Osteoblast (primary cell): Measurements from ENCODE around the gene DNAJC5. TPM values are rescaled to one million over a fixed set of nuclear protein-coding genes. Genes with fewer than 3 reads are reported as not detected.

Experiments
- DNase-seq: peaks from one replicate; pipeline ENCODE4 v3.0.0; 2011; ENCODE audit warnings: low spot score, mixed read lengths; ENCODE audit not compliant: insufficient read length; ENCODE audit errors: missing footprints
- H2AFZ ChIP-seq: 2 replicates; pipeline ENCODE4 v1.6.0; 2011; ENCODE audit warnings: mild to moderate bottlenecking, low read length
- H3K27ac ChIP-seq: 2 replicates; pipeline ENCODE4 v1.5.1; 2011; ENCODE audit warnings: mild to moderate bottlenecking, low read depth, low read length, moderate library complexity
- H3K27me3 ChIP-seq: 2 replicates; pipeline ENCODE4 v1.6.0; 2012; ENCODE audit warnings: mild to moderate bottlenecking, control low read depth, inconsistent platforms, low read length, moderate library complexity; ENCODE audit not compliant: insufficient read depth
- H3K36me3 ChIP-seq: 2 replicates; pipeline ENCODE4 v1.5.1; 2011; ENCODE audit warnings: mild to moderate bottlenecking, low read length, control low read depth, moderate library complexity; ENCODE audit not compliant: insufficient read depth
- H3K4me1 ChIP-seq: 2 replicates; pipeline ENCODE4 v1.5.1; 2011; ENCODE audit warnings: mild to moderate bottlenecking, low read length, control low read depth, moderate library complexity; ENCODE audit not compliant: insufficient read depth
- H3K4me2 ChIP-seq: 2 replicates; pipeline ENCODE4 v1.6.0; 2011; ENCODE audit warnings: mild to moderate bottlenecking, low read length; ENCODE audit not compliant: insufficient read depth
- H3K4me3 ChIP-seq: fragments of 200-600 bp; sonication (generic); 3 replicates; pipeline ENCODE4 v1.5.1; 2012; ENCODE audit warnings: mild to moderate bottlenecking, low read length, inconsistent platforms; ENCODE audit not compliant: insufficient read depth
- H3K79me2 ChIP-seq: 2 replicates; pipeline ENCODE4 v1.6.0; 2012; ENCODE audit warnings: mild to moderate bottlenecking, low read length, control low read depth, inconsistent platforms; ENCODE audit not compliant: insufficient read depth
- H3K9me3 ChIP-seq: 2 replicates; pipeline ENCODE4 v1.5.1; 2011; ENCODE audit warnings: low read depth, low read length, control low read depth
- H4K20me1 ChIP-seq: 2 replicates; pipeline ENCODE4 v1.6.0; 2012; ENCODE audit warnings: mild to moderate bottlenecking, low read length, control low read depth; ENCODE audit not compliant: insufficient read depth
- CTCF ChIP-seq: IDR thresholded peaks from 2 replicates; pipeline ENCODE4 v1.5.1; 2011; ENCODE audit warnings: mild to moderate bottlenecking, low read depth, low read length, moderate library complexity; ENCODE audit errors: extremely low read depth
- total RNA-seq: library from RNA; depleted of rRNA; stranded (reverse); fragments of >200 nt; gene quantifications from 2 replicates; pipeline ENCODE4 v1.2.3, GENCODE V29; 2012

Gene DNAJC5
- total RNA-seq, result 41.5 and 53.9 TPM in 2 replicates

- Histone ChIP-seq H3K36me3 (peaks cover 39% of the 10 kb centered on the region), H3K9me3 (no peaks in the 10 kb centered on the region), H3K4me3 (peak within 1 kb of the TSS; percentile 81), H2AFZ (peak within 1 kb of the TSS; percentile 51), H3K4me2 (peak within 1 kb of the TSS; percentile 93), H3K27me3 (no peaks in the 10 kb centered on the region), H3K27ac (peak within 1 kb of the TSS; percentile 62), H3K4me1 (peaks cover 21% of the 10 kb centered on the region), H3K79me2 (peaks cover 44% of the 10 kb centered on the region), H4K20me1 (peaks cover 50% of the 10 kb centered on the region)
- TF ChIP-seq CTCF, result no peak
- peak; percentile 100 for DNase-seq
These were observed at the start of gene DNAJC5 for GRCh38 chr20:63894358-63895201. TSS of gene DNAJC5 (plus strand) at chr20:63895126. CDS start at chr20:63928346, 33,220 bp downstream.

GRCh38 chr20:63846128-63846771 is 48.7 kb upstream of the DNAJC5 start:
- Histone ChIP-seq H3K27me3 (peaks cover 17% of the 10 kb centered on the region), H3K4me2 (no peak overlapping the region), H3K4me3 (no peak overlapping the region), H3K9me3 (no peaks in the 10 kb centered on the region), H3K36me3 (no peaks in the 10 kb centered on the region), H4K20me1 (no peaks in the 10 kb centered on the region), H3K4me1 (peaks cover 3% of the 10 kb centered on the region), H3K27ac (no peak overlapping the region), H3K79me2 (no peaks in the 10 kb centered on the region), H2AFZ (no peak overlapping the region)
- TF ChIP-seq CTCF, result no peak
- peak; percentile 95 for DNase-seq

GRCh38 chr20:63846888-63847236 is 48.1 kb upstream of the DNAJC5 start:
- Histone ChIP-seq H3K9me3 (no peaks in the 10 kb centered on the region), H3K36me3 (no peaks in the 10 kb centered on the region), H3K4me2 (no peak overlapping the region), H3K4me3 (no peak overlapping the region), H3K27ac (no peak overlapping the region), H3K27me3 (peaks cover 17% of the 10 kb centered on the region), H3K79me2 (no peaks in the 10 kb centered on the region), H3K4me1 (peaks cover 3% of the 10 kb centered on the region), H4K20me1 (no peaks in the 10 kb centered on the region), H2AFZ (no peak overlapping the region)
- TF ChIP-seq CTCF, result no peak
- DNase-seq, result no peak
